GM21529 (cell line): ENCODE data around the gene EXOC3L4.
"Not testable (repeated sequence)": the region's sequence is repeated elsewhere in the genome, so short reads cannot be mapped to it uniquely, and the experiment has no call there.

Experiments used
- ATAC-seq: cut with Tn5 transposase; IDR thresholded peaks from one replicate; pipeline ENCODE4 v1.9.1; 2021; ENCODE audit not compliant: unreplicated experiment

The EXOC3L4 gene

DNA sequence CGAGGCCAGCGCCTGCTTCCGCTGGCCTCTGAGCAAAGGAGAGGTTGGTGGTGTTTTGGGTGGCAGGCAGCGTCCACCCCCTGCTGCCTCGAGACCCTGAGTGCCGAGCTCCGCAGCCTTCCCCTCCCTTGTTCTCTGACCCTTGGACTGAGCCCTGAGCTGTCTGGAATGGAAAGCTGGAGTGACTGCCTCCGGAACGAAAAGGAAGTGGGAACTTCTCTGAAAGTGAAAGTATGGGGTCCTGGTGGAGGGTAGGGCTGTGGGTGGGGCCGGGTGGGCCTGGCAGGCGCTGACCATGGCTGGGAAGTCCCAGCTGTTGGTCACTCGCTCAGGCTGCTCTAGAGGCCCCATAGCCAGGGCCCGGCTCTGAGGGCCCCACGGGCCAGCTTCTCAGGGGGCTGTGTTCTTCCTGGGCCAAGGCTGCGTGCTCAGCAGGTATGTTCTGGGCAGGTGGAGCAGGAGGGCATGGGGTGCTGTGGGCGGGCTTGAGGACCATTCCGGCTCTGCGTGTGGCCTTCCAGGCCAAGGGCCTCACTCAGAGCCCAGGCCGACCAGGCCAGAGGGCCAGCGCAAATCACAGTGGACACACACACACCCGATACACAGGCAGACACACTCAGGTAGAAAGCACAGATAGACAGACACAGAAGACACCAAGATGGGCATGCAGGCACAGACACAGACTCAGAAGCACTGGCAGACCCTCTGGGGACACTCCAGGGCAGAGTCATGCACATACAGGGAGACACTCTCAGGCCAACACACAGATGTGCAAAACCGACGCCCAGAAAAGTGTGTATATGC lies at the start of gene EXOC3L4:
Gene EXOC3L4 (plus strand): TSS at position 320 of the 804 bp plus-strand sequence. CDS start 5,495 bp downstream, outside the sequence.
- ATAC-seq: no peak

- peak; percentile 68 for ATAC-seq
Measured at GRCh38 chr14:103045371-103045869, 49.1 kb upstream of the EXOC3L4 start.

DNA sequence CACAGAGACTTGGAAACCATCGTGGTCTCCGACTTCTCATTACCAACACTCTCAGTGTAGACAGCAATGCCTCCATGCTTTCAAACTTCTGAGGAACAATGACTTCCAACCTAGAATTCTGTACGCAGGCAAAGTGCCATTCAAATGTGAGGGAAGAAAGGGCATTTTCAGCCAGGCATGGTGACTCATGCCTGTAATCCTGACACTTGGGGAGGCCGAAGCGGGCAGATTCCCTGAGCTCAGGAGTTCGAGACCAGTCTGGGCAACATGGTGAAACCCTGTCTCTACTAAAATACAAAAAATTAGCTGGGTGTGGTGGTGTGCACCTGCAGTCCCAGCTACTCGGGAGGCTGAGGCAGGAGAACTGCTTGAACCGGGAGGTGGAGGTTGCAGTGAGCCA lies 47.1 kb upstream of the EXOC3L4 start:
- not testable (repeated sequence) for ATAC-seq

GRCh38 chr14:103050935-103051334 lies 43.6 kb upstream of the EXOC3L4 start:
- ATAC-seq: no peak

DNA sequence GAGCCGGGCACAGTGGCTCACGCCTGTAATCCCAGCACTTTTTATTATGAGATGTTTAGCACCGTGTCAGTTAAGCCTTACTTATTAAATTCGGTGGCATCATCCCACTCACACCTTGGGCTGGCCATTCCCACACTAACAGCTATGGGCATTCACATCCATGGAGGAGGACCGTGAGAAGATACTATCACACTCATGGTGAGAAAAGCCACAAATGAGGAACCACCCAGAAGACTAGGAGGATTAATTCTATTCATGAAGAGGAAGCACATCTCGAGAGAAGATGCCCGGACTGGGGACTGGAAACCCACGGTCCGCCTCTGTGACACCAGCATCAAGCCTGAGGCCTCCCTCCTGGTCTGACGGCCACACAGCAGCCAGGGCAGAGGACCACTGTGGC lies 42.1 kb upstream of the EXOC3L4 start:
- ATAC-seq: no peak

- ATAC-seq: no peak
Measured at GRCh38 chr14:103055695-103056094, 38.8 kb upstream of the EXOC3L4 start.

DNA sequence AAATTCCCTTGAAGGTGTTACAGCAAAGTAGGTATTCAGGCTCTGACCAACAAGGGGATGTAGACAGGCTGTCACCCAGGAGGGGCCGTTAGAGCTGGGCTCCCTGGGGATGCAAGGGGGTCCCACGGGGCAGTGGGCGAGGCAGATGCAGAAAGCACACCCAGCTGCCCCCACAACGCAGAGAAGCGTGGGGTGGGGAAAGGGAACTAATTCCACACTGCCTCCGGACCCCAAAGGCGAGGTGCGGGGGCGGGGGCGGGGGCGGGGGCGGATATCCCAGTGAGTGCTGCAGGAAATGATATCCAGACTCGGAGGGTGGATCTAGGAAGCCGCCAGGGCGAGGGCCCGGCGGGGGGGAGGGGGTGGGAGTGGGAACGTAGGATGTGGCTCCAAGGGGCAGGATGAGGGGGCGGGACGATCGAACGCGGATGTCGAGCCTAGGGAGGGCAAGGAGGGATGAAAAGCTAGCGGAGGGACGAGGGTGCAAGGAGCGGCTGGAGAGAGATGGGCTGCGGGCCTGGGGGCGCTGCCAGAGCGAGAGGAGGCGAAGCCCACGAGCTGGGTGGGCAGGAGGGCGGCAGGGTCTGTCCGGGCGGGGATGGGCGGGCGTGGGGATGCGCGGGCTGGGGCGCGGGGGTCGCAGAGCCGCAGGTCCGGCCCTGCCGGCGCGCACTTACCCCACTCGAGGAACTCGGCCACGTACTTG lies 38.0 kb upstream of the EXOC3L4 start:
- ATAC-seq: no peak

DNA sequence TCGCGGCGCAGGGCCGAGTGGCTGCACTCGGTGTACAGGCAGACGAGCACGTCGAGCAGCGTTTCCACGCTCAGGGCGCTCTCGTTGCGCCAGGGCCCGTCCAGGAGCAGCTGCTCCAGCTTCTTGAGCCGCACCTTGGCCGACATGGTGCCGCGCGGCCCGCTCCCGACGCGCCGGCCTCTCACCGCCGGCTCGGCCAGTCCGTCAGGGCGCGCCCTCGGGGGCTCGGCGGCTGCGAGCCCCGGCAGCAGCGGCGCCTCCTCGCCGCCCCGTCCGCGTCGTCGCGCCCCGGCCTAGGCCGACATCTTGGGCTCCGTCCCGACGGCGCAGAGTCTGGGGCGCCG lies 37.5 kb upstream of the EXOC3L4 start:
- ATAC-seq: no peak

DNA sequence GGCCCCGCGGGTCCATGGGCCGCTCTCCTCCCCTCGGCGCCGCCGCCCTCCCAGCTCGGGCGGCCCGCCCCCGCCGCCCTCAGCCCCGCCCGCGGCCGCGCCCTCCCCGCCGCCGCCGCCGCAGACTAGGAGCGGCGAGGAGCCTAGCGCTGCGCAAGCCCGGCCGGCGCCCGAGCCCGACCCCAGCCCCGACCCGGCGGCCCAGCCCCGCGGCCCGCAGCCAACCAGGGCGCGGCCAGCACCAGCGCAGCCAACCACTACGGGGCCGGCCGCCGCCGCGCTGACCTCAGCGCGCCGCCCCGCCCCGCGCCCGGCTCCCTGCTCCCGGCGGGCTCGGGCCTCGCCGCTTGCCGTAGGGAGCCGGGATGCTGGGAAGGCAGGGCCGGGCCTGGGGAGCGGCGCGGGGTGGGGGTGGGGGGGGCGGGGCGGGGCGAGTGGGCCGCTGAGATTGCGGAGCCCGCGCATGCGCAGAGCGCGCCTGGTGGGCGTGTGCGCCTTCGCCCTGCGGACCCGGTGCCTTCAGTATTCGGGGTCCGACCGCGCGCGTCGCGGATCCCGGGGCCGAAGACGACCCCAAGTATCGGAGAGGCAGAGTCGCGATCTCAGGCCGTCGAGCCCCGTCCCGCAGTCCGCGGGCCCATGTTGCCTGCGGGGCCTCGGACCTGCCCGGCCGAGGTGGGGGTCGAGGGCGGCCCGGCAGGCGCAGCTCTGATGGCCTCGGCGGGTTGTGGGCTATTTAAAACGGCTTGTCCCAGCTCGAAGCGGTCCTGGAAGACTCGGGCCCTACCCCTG lies 37.0 kb upstream of the EXOC3L4 start, which contains the start of gene CDC42BPB:
Gene CDC42BPB (minus strand): TSS at position 178 of the 792 bp plus-strand sequence. CDS start 376 bp downstream, outside the sequence.
- ATAC-seq: peak; percentile 81

- ATAC-seq: no peak
Measured at GRCh38 chr14:103058164-103059055, 36.1 kb upstream of the EXOC3L4 start.

- no peak for ATAC-seq
Measured at GRCh38 chr14:103059556-103059955, 35.0 kb upstream of the EXOC3L4 start.

DNA sequence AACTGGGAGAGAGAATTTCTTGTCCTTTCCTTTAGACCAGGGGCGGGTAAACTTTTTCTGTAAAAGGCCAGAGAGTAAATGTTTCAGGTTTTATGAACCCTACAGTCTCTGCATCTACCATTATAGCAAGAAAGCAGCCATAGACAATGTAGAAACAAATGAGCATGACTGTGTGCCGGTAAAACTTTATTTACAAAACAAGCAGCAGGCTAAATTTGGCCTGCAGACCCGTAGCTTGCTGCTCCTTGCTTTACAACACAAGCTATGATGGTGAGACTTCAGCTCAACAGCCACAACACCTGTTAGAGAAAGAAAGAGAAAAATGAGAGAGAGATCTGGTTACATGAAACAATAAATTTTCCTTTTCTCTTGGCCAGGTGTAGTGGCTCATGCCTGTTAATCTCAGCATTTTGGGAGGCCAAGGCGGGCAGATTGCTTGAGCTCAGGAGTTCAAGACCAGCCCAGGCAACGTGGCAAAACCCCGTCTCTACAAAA lies 33.0 kb upstream of the EXOC3L4 start:
- no peak for ATAC-seq

- no peak for ATAC-seq
Measured at GRCh38 chr14:103064436-103064835, 30.1 kb upstream of the EXOC3L4 start.

DNA sequence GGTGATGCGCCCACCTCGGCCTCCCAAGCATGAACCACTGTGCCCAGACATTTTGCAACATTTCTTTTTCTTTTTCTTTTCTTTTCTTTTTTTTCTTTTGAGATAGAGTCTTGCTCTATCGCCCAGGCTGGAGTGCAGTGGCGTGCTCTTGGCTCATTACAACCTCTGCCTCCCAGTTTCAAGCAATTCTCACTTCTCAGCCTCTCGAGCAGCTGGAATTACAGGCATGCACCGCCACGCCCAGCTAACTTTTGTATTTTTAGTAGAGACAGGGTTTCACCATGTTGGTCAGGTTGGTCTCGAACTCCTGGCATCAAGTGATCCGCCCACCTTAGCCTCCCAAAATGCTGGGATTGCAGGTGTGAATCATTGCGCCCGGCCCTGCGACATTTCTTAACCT lies 29.5 kb upstream of the EXOC3L4 start:
- ATAC-seq: no peak

- ATAC-seq: no peak
Measured at GRCh38 chr14:103065861-103066260, 28.7 kb upstream of the EXOC3L4 start.

- no peak for ATAC-seq
Measured at GRCh38 chr14:103066399-103066798, 28.1 kb upstream of the EXOC3L4 start.

DNA sequence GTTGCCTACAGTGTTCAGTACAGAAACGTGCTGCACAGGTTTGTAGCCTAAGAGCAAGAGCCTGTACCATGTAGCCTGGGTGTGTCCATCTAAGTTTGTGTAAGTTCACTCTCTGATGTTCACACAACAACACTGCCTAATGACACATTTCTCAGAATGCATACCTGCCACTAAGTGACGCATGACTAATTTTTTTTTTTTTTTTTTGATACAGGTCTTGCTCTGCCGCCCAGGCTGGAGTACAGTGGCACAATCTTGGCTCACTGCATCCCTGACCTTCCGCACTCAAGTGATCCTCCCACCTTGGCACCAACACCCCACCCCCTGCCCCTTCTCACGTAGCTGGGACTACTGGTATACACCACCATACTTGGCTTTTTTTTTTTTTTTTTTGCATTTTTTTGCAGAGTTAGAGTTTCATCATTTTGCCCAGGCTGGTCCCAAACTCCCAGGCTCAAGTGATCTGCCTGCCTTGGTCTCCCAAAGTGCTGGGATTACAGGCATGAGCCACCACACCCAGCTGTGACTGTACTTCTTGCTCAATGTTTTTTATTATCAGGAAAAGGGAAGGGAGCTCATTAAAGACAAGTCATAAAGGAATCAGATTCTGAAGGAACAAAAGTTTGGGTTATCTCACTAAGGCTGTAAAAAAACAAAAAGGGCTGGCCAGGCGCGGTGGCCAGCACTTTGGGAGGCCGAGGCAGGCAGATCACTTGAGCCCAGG lies 27.1 kb upstream of the EXOC3L4 start:
- no peak for ATAC-seq

GRCh38 chr14:103068351-103069073 lies 26.0 kb upstream of the EXOC3L4 start:
- no peak for ATAC-seq
